HFFc6 (cell line): Measurements from ENCODE around the gene SNX6. TPM values are rescaled to one million over a fixed set of nuclear protein-coding genes. Genes with fewer than 3 reads are reported as not detected.

Experiments
- DNase-seq: peaks from one replicate; pipeline ENCODE4 v3.0.0-alpha.2; 2018
- H3K27ac Mint-ChIP-seq: 2 replicates; pipeline ENCODE4 v1.8.0; 2020; ENCODE audit warnings: mild to moderate bottlenecking, mixed read lengths
- H3K27me3 Mint-ChIP-seq: 2 replicates; pipeline ENCODE4 v1.8.0; 2021; ENCODE audit warnings: mild to moderate bottlenecking, moderate library complexity, mixed read lengths; ENCODE audit not compliant: insufficient read depth
- H3K36me3 Mint-ChIP-seq: 2 replicates; pipeline ENCODE4 v1.8.0; 2021; ENCODE audit warnings: low read depth, mixed read lengths
- H3K4me1 Mint-ChIP-seq: 2 replicates; pipeline ENCODE4 v1.8.0; 2020; ENCODE audit warnings: low read depth, mixed read lengths
- H3K4me3 Mint-ChIP-seq: 2 replicates; pipeline ENCODE4 v1.8.0; 2020; ENCODE audit warnings: mild to moderate bottlenecking, moderate library complexity, mixed read lengths
- H3K9me3 Mint-ChIP-seq: 2 replicates; pipeline ENCODE4 v1.8.0; 2020; ENCODE audit warnings: mild to moderate bottlenecking, mixed read lengths
- total RNA-seq, 6 experiments: library from RNA; stranded (reverse); fragmentation: NEBNext Ultra II Directional; extraction: Animal tissue kit (Norgen Biotek cat#: 25700); gene quantifications; 2 replicates in 1 of 6; 3 replicates in 5 of 6; pipeline ENCODE4 v1.2.3, GENCODE V29; 2021
- TF ChIP-seq, protein P1 (sequence below): fragments of 200-600 bp; sonication (generic); IDR thresholded peaks from 2 replicates; pipeline ENCODE4 v1.5.0; 2021; ENCODE audit warnings: antibody characterized with exemption, mild to moderate bottlenecking

SNX6 gene
- total RNA-seq, 6 experiments from 2014 or later, result 117 to 138 (median 130) TPM

DNA sequence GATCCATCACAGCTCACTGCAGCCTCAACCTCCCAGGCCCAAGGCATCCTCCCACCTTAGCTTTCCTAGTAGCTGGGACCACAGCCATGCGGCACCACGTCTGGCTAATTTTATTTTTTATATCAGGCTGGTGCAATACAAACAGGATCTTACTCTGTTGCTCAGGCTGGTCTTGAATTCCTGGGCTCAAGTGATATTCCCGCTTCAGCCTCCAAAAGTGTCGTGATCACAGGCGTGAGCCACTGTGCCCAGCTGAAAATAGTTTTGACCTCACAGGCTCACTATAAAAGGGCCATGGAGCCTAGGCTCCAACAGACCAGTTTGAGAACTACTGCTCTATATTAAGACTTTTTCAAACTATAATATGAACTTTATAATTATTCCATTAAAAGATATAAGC is 37.3 kb downstream of the SNX6 start:
- Mint-ChIP-seq H3K4me1 (peaks cover 12% of the 10 kb centered on the region; the same call in 1 of the 2 replicates), H3K27ac (no peak overlapping the region), H3K27me3 (no peaks in the 10 kb centered on the region), H3K9me3 (no peaks in the 10 kb centered on the region), H3K4me3 (no peak overlapping the region), H3K36me3 (peaks cover 29% of the 10 kb centered on the region)
- TF ChIP-seq, protein P1, sequence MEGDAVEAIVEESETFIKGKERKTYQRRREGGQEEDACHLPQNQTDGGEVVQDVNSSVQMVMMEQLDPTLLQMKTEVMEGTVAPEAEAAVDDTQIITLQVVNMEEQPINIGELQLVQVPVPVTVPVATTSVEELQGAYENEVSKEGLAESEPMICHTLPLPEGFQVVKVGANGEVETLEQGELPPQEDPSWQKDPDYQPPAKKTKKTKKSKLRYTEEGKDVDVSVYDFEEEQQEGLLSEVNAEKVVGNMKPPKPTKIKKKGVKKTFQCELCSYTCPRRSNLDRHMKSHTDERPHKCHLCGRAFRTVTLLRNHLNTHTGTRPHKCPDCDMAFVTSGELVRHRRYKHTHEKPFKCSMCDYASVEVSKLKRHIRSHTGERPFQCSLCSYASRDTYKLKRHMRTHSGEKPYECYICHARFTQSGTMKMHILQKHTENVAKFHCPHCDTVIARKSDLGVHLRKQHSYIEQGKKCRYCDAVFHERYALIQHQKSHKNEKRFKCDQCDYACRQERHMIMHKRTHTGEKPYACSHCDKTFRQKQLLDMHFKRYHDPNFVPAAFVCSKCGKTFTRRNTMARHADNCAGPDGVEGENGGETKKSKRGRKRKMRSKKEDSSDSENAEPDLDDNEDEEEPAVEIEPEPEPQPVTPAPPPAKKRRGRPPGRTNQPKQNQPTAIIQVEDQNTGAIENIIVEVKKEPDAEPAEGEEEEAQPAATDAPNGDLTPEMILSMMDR, result no peak
- DNase-seq, result no peak

DNA sequence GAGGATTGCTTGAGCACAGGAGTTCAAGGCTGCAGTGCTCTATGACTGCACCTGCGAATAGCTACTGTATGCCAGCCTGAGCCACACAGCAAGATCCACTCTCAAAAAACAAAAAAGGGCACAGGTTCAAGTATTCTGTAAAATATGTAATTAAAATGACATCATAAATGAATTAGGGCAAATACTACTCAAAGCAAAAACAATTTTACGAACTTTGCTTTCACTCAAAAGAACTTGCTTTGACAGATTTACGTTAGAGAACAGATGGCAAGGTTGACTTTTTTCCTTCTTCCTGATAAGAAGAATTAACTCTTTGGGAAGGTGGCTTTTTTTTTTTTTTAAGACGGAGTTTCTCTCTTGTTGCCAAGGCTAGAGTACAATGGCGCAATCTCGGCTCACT is 46.4 kb downstream of the SNX6 start:
- H3K27ac Mint-ChIP-seq, result no peak overlapping the region
- H3K9me3 Mint-ChIP-seq, result no peaks in the 10 kb centered on the region
- H3K36me3 Mint-ChIP-seq, result peaks cover 15% of the 10 kb centered on the region
- H3K27me3 Mint-ChIP-seq, result no peaks in the 10 kb centered on the region
- no peaks in the 10 kb centered on the region for H3K4me1 Mint-ChIP-seq
- DNase-seq, result no peak
- TF ChIP-seq, protein P1, result no peak
- no peak overlapping the region for H3K4me3 Mint-ChIP-seq

DNA sequence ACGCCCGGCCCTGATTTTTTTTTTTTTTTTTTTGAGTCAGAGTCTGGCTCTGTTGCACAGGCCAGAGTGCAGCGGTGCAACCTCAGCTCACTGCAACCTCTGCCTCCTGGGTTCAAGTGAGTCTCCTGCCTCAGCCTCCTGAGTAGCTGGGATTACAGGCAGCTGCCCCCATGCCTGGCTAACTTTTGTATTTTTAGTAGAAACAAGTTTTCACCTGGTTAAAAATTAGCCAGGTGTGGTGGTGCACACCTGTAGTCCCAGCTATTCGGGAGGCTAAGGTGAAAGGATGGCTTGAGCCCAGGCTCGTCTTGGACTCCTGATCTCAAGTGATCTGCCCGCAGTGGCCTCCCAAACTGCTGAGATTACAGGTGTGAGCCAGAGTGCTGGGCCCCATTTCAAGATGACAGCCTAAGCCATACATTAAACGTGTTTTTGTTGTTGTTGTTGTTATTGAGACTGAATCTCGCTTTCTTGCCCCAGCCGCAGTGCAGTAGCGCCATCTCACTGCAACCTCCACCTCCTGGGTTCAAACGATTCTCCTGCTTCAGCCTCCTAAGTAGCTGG is 47.7 kb downstream of the SNX6 start:
- no peak for DNase-seq
- Mint-ChIP-seq H3K4me1 (no peaks in the 10 kb centered on the region), H3K4me3 (no peak overlapping the region), H3K27ac (no peak overlapping the region), H3K27me3 (no peaks in the 10 kb centered on the region), H3K9me3 (no peaks in the 10 kb centered on the region), H3K36me3 (peaks cover 15% of the 10 kb centered on the region)
- TF ChIP-seq, protein P1, result no peak

DNA sequence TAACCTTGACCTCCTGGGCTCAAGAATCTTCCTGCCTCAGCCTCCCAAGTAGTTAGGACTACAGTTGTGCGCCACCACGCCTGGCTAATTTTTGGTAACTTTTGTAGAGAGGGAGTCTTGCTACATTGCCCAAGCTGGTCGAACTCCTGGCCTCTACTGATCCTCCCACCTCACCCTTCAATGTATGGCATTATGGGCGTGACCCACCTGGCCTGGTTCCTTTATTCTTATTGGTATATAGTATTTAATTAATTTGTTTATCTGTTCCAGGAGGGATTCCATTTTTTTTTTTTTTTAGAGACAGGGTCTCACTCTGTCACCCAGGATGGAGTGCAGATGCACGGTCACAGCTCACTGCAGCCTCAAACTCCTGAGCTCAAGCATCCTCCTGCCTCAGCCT is 49.6 kb downstream of the SNX6 start:
- no peak overlapping the region for H3K4me3 Mint-ChIP-seq
- DNase-seq, result no peak
- no peaks in the 10 kb centered on the region for H3K4me1 Mint-ChIP-seq
- no peaks in the 10 kb centered on the region; the same call in none of the 2 replicates for H3K27me3 Mint-ChIP-seq
- H3K9me3 Mint-ChIP-seq, result no peaks in the 10 kb centered on the region
- no peak overlapping the region for H3K27ac Mint-ChIP-seq
- H3K36me3 Mint-ChIP-seq, result peaks cover 15% of the 10 kb centered on the region
- TF ChIP-seq, protein P1, result no peak

DNA sequence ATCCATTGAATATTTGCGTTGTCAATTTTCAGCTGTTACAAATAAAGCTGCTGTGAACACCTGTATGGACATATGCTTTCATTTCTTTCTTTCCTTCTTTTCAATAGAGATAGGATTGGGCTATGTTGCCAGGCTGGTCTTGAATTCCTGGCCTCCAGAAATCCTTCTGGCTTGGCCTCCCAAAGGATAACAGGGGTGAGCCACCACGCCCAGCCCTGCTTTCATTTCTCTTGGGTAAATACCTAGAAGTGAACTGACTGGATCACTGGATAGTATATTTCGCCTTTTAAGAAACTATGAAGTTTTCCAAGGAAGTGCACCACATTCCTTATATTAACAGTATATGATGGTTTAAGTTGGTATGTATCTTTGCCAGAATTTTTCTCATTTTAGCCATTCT is 58.2 kb downstream of the SNX6 start:
- Mint-ChIP-seq H3K9me3 (no peaks in the 10 kb centered on the region), H3K36me3 (peaks cover 21% of the 10 kb centered on the region), H3K4me3 (no peak overlapping the region), H3K27ac (no peak overlapping the region), H3K27me3 (peaks cover 1% of the 10 kb centered on the region), H3K4me1 (no peaks in the 10 kb centered on the region)
- DNase-seq, result no peak
- TF ChIP-seq, protein P1, result no peak

DNA sequence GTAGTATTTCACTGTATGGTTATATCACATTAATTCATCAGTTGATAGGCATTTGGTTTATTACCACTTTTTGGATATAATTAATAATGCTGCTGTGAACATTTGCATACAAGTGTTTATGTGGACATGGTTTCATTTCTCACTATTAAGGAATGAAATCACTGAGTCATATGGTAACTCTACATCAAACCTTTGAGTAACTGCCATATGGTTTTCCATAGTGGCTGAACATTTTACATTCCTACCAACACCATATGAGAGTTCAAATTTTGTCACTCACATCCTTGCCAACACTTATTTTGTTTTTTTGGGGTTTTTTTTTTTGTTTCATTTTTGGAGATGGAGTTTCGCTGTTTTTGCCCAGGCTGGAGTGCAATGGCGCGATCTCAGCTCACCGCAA is 60.2 kb downstream of the SNX6 start:
- no peak overlapping the region for H3K27ac Mint-ChIP-seq
- H3K9me3 Mint-ChIP-seq, result no peaks in the 10 kb centered on the region
- peaks cover 1% of the 10 kb centered on the region for H3K27me3 Mint-ChIP-seq
- no peaks in the 10 kb centered on the region for H3K4me1 Mint-ChIP-seq
- TF ChIP-seq, protein P1, result no peak
- no peak overlapping the region for H3K4me3 Mint-ChIP-seq
- no peak for DNase-seq
- peaks cover 21% of the 10 kb centered on the region for H3K36me3 Mint-ChIP-seq
